Spleen (tissue), 11 donors: ENCODE measurements around the gene MFN2. TPM values are rescaled to one million over a fixed set of nuclear protein-coding genes. Genes with fewer than 3 reads are reported as not detected.
A peak's percentile ranks its signal among the peaks of the same experiment; 100 is the strongest.
"Not testable (repeated sequence)": the region's sequence is repeated elsewhere in the genome, so short reads cannot be mapped to it uniquely, and the experiment has no call there.

Experiments
- DNase-seq: peaks from one replicate; pipeline ENCODE4 v3.0.0-alpha.2; 2020
- H3K27ac ChIP-seq, 8 donors: fragments of 200-600 bp; sonication (generic) in 7 of 8; 1 replicate in 4 of 8; 2 replicates in 4 of 8; pipeline versions ENCODE4 v1.5.0 to v1.8.0; 2016 to 2021; ENCODE audit warnings: inconsistent platforms in 4 of 8, mild to moderate bottlenecking in 4 of 8, moderate library complexity in 1 of 8
- H3K27me3 ChIP-seq, 7 donors: fragments of 200-600 bp; sonication (generic) in 6 of 7; replicated peaks in 1 of 7; 1 replicate in 4 of 7; 2 replicates in 3 of 7; pipeline versions ENCODE4 v1.5.0 to v1.8.0; 2016 to 2021; ENCODE audit warnings: inconsistent platforms in 3 of 7, mild to moderate bottlenecking in 1 of 7
- H3K36me3 ChIP-seq, 6 donors: fragments of 200-600 bp; sonication (generic) in 5 of 6; 1 replicate in 4 of 6; 2 replicates in 2 of 6; pipeline versions ENCODE4 v1.5.0 to v1.8.0; 2016 to 2021; ENCODE audit warnings: inconsistent platforms in 2 of 6
- H3K4me1 ChIP-seq, 6 donors: fragments of 200-600 bp; sonication (generic) in 5 of 6; 1 replicate in 3 of 6; 2 replicates in 3 of 6; pipeline versions ENCODE4 v1.5.0 to v1.8.0; 2016 to 2021; ENCODE audit warnings: inconsistent platforms in 3 of 6
- H3K4me3 ChIP-seq, 8 donors: fragments of 200-600 bp; sonication (generic) in 7 of 8; 1 replicate in 4 of 8; 2 replicates in 4 of 8; pipeline versions ENCODE4 v1.5.0 to v1.8.0; 2016 to 2021; ENCODE audit warnings: inconsistent platforms in 4 of 8, mild to moderate bottlenecking in 4 of 8, moderate library complexity in 2 of 8
- H3K9me3 ChIP-seq, 8 donors: fragments of 200-600 bp; sonication (generic) in 7 of 8; 1 replicate in 4 of 8; 2 replicates in 4 of 8; pipeline versions ENCODE4 v1.5.0 to v1.8.0; 2016 to 2021; ENCODE audit warnings: inconsistent platforms in 4 of 8
- CTCF ChIP-seq, 11 experiments: fragments of 200-600 bp in 7 of 11; fragments of 450-650 bp in 4 of 11; sonication (generic) in 4 of 11; IDR thresholded peaks in 8 of 11; conservative IDR thresholded peaks in 3 of 11; 1 replicate in 7 of 11; 2 replicates in 4 of 11; pipeline versions ENCODE4 v1.4.0 to v1.8.0; 2016 to 2021; ENCODE audit warnings: antibody characterized with exemption in 11 of 11, inconsistent platforms in 4 of 11, mild to moderate bottlenecking in 1 of 11
- POLR2A ChIP-seq, 3 donors: fragments of 450-650 bp; IDR thresholded peaks; one replicate each; pipeline ENCODE4 v1.5.1; 2017; ENCODE audit warnings: antibody characterized with exemption in 3 of 3, mild to moderate bottlenecking in 1 of 3
- POLR2AphosphoS5 ChIP-seq, 3 donors: sonication (generic); formaldehyde crosslinking; IDR thresholded peaks; one replicate each; pipeline ENCODE4 v1.5.1; 2017; ENCODE audit warnings: antibody characterized with exemption in 3 of 3
- WGBS, 5 donors: extraction: QIAGEN DNeasy Blood & Tissue Kit in 3 of 5; methylation state at CpG; one replicate each; pipeline versions ENCODE4 v1.1.5 to v1.1.7; 2013 to 2018; 5-methylcytosine and 5-hydroxymethylcytosine counted together
- intact Hi-C: fragments of 100-400 bp; cut with DNase I; formaldehyde crosslinking; loops from one replicate; pipeline ENCODE4 v1.15.0; 2023; ENCODE audit warnings: low total_unique reads
- polyA plus RNA-seq, 3 donors: library from polyadenylated mRNA; stranded (reverse); fragments of 200-250 nt; gene quantifications; one replicate each; pipeline ENCODE4 v1.2.1, GENCODE V29; 2013
- total RNA-seq, 7 donors: library from RNA; depleted of rRNA in 3 of 7; stranded (reverse); fragments of >200 nt in 3 of 7; fragmentation: NEBNext Ultra II Directional in 4 of 7; extraction: Animal tissue kit (Norgen Biotek cat#: 25700) in 4 of 7; gene quantifications; one replicate each; pipeline versions ENCODE4 v1.1.0 to v1.2.1, GENCODE V29; 2016 to 2021
- donor health status: healthy with polysubstance abuse.
- donor health status: DM: no; HTN: no; CAD: no; lungs with moderate emphysema.
- donor health status: DM: no; HTN: no; CAD: no.
- donor health status: Bipolar disorder and iron deficiency.
- donor health status: healthy.
- donor health status: DM: no; HTN: no; CAD: no.
- donor health status: DM: yes; HTN: yes; CAD: no.

MFN2 gene
- total and polyA plus RNA-seq, 10 donors: 14.8 to 69.6 (median 60.5) TPM

GRCh38 chr1:11934302-11935056 lies 45.8 kb upstream of the MFN2 start, which contains the start of gene PLOD1:
Gene PLOD1 (plus strand): TSS chr1:11934717. CDS start chr1:11934780, 63 bp downstream.
- peak; percentile 65 to 86 (median 85) for TF ChIP-seq POLR2AphosphoS5 (IDR thresholded peaks at IDR 0.05)
- TF ChIP-seq CTCF (IDR thresholded peaks at IDR 0.05 in 8 of 11, conservative IDR thresholded peaks at IDR 0.05 in 3 of 11): peak in 3 of 11 experiments; percentile 10 to 39 (median 27)
- peak in 1 of 3 donors; percentile 3 for TF ChIP-seq POLR2A (IDR thresholded peaks at IDR 0.05)
- Histone ChIP-seq H3K4me3 (peak within 1 kb of the TSS; percentile 57 to 78 (median 66)), H3K36me3 (peaks cover 0 to 17% (median 0%) of the 10 kb centered on the region in 6 donors), H3K9me3 (no peaks in the 10 kb centered on the region), H3K27me3 (no peaks in the 10 kb centered on the region), H3K27ac (peak within 1 kb of the TSS; percentile 43 to 93 (median 88)), H3K4me1 (peaks cover 0 to 76% (median 37%) of the 10 kb centered on the region in 6 donors)
- DNase-seq: peak; percentile 97
- 0 to 3% (median 1%) methylated on average over 20 to 55 of the region's 55 CpGs for WGBS, 5 donors
- intact Hi-C loops: no loop called here

GRCh38 chr1:11935057-11935412 lies 45.2 kb upstream of the MFN2 start:
- no peak for DNase-seq
- Histone ChIP-seq H3K27me3 (no peaks in the 10 kb centered on the region), H3K36me3 (peaks cover 0 to 22% (median 0%) of the 10 kb centered on the region in 6 donors), H3K4me1 (peaks cover 0 to 70% (median 31%) of the 10 kb centered on the region in 6 donors), H3K9me3 (no peaks in the 10 kb centered on the region), H3K27ac (peak overlapping the region; percentile 43 to 93 (median 88)), H3K4me3 (peak overlapping the region; percentile 57 to 78 (median 66))
- WGBS, 5 donors: 4 to 13% (median 8%) methylated on average over 2 of the region's 2 CpGs
- intact Hi-C loops: no loop called here
- TF ChIP-seq POLR2AphosphoS5 (IDR thresholded peaks at IDR 0.05) (no peak), POLR2A (IDR thresholded peaks at IDR 0.05) (no peak), CTCF (IDR thresholded peaks at IDR 0.05 in 8 of 11, conservative IDR thresholded peaks at IDR 0.05 in 3 of 11) (no peak)

DNA sequence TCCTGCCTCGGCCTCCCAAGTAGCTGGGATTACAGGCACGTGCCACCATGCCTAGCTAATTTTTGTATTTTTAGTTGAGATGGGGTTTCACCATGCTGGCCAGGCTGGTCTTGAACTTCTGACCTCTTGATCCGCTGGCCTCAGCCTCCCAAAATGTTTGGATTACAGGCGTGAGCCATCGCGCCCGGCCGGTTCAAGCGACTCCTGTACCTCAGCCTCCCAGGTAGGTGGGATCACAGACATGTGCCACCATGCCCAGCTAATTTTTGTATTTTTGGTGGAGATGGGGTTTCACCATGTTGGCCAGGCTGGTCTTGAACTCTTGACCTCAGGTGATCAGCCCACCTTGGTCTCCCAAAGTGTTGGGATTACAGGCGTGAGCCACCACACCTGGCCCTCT lies 44.5 kb upstream of the MFN2 start:
- WGBS, 5 donors: 93 to 95% (median 94%) methylated on average over 7 to 10 of the region's 10 CpGs
- H3K27me3 ChIP-seq, DNase-seq, H3K9me3 ChIP-seq, intact Hi-C loops: not testable (repeated sequence)
- peak overlapping the region in 1 of 8 donors; percentile 93 for H3K27ac ChIP-seq
- peaks cover 0 to 63% (median 27%) of the 10 kb centered on the region in 6 donors for H3K4me1 ChIP-seq
- H3K36me3 ChIP-seq: peaks cover 0 to 22% (median 0%) of the 10 kb centered on the region in 6 donors
- peak overlapping the region in 1 of 8 donors; percentile 78 for H3K4me3 ChIP-seq

GRCh38 chr1:11938722-11939526 lies 41.3 kb upstream of the MFN2 start:
- Histone ChIP-seq H3K36me3 (peaks cover 0 to 37% (median 0%) of the 10 kb centered on the region in 6 donors), H3K27me3 (no peaks in the 10 kb centered on the region), H3K27ac (peak overlapping the region in 1 of 8 donors; percentile 1), H3K4me3 (no peak overlapping the region), H3K4me1 (peaks cover 0 to 49% (median 18%) of the 10 kb centered on the region in 6 donors), H3K9me3 (no peaks in the 10 kb centered on the region)
- no peak for DNase-seq
- no peak for TF ChIP-seq CTCF (IDR thresholded peaks at IDR 0.05 in 8 of 11, conservative IDR thresholded peaks at IDR 0.05 in 3 of 11)
- TF ChIP-seq POLR2AphosphoS5 (IDR thresholded peaks at IDR 0.05): peak in 1 of 3 donors; percentile 38
- TF ChIP-seq POLR2A (IDR thresholded peaks at IDR 0.05): no peak
- intact Hi-C loops: no loop called here
- WGBS, 5 donors: 81 to 85% (median 83%) methylated on average over 13 to 15 of the region's 15 CpGs

- intact Hi-C loops, H3K27ac ChIP-seq, DNase-seq, H3K9me3 ChIP-seq, H3K27me3 ChIP-seq, H3K4me3 ChIP-seq: not testable (repeated sequence)
- H3K36me3 ChIP-seq: peaks cover 0 to 46% (median 0%) of the 10 kb centered on the region in 6 donors
- peaks cover 0 to 40% (median 12%) of the 10 kb centered on the region in 6 donors for H3K4me1 ChIP-seq
- WGBS, 5 donors: 94 to 99% (median 97%) methylated on average over 7 of the region's 7 CpGs
These were observed 40.5 kb upstream of the MFN2 start for GRCh38 chr1:11939794-11940193.
